Hematopoietic multipotent progenitor cell (in vitro differentiated cells): ENCODE results near the gene IRF4. TPM values are rescaled to one million over a fixed set of nuclear protein-coding genes. Genes with fewer than 3 reads are reported as not detected.
A peak's percentile ranks its signal among the peaks of the same experiment; 100 is the strongest.
"Not testable (repeated sequence)": the region's sequence is repeated elsewhere in the genome, so short reads cannot be mapped to it uniquely, and the experiment has no call there.

Experiments used
- DNase-seq, 3 donors: peaks; one replicate each; pipeline ENCODE4 v3.0.0-alpha.2; 2011 to 2015; ENCODE audit warnings: low read depth in 2 of 3, low spot score in 2 of 3
- total RNA-seq: library from RNA; depleted of rRNA; stranded (reverse); fragments of >200 nt; gene quantifications from one replicate; pipeline ENCODE4 v1.2.3, GENCODE V29; 2012

IRF4 gene
- total RNA-seq, 1 donor: 0.81 TPM

DNA sequence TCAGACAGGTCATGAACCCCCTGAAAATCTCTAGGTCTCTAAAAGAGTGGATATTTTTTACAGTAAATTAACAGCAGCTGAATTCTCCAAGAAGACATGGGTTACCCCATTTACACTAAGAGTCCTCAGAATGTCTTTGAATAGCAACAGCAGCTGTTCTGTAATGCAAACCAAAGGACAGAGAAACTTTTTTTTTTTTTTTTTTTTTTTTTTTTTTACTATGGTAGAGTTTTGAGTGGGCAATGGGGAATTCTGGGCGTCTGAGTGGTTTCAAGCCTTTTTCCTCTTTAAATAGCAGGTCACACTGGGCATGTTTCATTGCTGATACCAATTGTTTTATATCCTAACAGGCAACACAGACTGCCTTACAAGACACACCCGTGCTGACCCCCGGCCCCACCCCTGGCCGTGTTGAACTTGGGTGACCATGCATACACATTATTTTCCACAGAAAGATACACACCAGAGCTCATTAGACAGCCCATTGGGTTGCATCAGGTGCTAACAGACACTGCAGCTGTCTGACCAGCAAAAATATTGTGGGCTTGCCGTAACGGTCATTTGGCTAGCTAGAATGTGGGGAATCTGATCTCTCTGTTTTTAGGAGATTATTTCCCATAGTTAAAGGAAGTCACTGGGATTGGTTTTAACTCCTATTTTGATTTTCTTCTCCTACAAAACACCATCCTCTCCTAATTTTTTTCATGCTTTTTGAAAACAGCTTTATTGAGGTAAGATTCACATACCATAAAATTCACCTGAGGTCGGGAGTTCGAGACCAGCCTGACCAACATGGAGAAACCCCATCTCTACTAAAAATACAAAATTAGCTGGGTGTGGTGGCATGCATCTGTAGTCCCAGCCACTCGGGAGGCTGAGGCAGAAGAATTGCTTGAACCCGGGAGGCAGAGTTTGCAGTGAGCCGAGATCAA, 26.7 kb upstream of the IRF4 start:
- no peak for DNase-seq

DNA sequence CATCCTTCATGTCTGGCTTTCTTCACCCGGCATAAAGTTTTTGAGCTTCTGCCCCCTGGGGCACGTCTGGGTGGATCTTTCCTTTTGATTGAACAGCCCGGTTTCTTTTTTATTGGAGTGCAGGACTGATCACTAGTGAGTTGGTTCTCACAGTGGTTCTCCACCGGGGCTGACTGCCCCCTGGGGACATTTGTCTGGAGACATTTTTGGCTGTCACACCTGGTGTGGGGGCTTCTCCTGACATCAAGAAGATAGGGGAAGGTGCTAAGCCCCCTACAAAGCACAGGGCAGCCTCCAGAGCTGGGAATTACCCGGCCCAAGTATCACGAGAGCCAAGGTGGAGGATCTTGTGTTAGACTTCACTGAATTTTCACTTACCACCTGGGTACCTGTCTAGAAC, 25.7 kb upstream of the IRF4 start:
- DNase-seq: no peak

DNA sequence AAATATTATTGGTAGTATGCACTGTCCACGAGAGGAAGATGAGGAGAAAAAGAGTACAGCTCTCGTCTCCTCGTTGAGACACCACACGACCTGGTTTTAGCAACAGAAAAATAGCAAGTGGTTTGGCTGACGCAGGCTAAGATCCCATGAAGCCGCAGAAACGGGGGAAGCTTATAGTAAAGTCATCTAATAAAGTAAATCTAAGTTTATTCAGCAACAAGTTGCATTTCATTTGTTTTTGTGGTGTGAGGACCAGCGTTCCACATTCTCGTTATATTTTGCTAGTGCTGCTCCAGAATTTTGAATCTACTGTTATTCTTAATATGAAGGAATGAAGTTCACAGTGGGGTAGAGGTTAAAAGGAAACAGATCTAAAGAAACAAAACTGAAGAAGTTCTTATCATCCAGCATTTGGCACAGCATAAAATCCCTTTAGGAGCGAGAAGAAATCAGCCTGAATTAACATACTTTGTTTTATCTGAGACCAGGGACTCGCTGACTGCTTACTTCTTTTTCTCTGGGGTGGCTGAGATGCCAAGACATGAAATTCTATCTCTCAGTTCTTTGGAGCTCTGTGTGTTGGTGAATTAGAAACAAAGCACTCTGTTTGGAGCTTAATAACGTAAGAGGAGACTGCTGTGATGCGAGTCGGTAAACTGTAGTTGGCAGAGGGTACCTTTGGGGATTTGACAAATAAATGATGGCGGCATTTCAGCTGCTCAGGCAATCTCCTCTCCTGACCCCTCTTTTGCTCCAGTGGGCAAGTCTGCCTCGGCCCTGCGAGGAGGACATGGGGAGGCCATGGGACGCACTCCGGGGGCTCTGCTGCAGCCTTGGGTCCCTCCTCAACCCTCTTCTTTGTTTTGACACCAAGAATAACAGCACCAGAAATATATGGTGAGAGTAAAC, 24.9 kb upstream of the IRF4 start:
- DNase-seq: no peak

DNA sequence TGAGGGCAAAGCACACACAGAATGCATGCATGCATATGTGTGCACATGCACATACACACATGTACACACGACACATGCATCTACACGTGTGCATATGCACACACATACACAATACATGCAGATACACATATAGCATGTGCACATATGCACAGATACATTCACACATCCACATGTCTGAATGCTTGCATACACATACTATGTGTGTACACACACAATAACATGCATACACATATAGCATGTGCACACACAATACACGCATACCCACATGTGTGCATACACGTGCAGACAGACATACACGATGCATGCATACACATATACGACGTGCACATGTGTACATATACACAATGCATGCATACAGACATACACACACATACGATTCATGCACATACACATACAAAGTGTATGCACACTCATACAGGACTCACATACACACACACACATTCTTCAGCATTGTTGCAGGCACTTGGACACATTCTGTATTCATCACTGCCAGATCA, 24.2 kb upstream of the IRF4 start:
- no peak for DNase-seq

DNA sequence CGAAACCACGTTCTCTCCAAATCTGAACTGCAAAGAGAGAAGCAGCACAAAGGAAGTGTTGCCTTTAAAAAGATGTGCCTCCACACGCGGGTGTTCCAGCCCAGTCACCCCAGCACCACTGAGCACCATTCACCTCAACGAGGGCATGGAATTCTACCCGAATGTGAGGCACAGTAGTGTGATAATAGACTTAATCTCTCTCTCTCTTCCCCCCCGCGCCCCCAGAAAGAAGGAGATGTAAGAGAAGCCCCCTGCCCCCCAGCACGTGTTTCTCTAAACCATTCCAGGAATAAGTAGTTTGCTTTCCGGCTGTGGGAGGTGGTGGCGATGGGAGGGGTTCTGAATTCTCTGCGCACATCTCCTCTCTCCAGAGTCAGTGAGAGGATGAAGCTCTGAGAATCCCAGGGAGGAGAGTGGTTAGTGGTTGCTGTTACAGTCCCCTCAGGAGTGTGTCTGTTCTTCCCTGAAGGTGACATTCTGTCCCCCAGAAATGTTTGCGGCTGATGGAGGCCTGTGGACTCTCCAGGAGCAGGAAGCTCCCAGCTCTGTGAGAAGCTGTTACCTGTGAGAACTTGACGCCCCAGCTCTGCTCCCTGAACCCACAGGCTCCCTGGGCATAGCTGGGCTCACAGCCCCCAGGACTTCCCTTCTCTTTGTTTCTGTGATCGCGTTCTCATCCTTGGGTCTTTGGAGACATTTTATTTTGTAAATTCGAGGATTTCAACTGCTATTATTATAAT, 23.5 kb upstream of the IRF4 start:
- DNase-seq: no peak

DNA sequence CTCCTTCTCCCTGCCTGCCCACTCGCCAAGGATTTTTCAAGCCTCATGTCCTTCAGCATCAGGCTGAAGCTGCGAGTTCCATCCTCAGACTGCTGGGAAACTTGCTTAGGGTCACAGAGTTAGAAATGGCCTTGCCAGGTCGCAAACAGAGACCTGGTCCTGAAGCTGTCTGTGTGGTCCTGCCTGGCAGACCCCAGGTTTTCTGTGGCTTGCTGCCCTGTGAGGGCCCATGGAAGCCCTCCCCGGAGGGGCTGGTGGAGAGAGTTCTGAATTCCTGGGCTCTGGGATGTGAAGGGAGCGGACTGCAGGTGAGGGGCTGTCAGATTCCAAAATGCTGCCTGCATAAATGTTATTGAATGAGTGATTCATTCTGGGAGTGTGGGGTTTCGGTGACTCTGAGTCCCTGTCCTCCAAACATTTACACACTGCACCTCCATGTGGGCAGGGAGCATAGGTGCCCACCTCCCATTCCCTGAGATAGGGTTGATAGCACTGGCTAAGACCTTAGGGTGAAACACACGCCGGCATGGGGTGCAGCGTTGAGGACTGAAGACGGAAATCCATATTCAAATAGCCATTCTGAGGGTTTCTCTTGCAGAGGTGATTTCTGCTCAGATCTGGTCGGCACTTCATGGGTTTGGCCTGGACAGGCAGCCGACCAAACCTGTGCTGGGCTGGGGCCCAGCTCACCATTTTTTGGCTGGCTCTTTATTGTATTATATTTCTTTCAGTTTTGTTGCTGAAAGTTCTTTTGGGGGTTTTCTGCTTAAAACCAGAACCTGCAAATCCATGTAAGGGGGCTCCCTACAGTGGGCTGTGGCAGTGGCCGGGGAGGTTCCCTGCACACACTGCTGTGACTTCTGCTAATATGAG, 21.8 kb upstream of the IRF4 start:
- DNase-seq: no peak

DNA sequence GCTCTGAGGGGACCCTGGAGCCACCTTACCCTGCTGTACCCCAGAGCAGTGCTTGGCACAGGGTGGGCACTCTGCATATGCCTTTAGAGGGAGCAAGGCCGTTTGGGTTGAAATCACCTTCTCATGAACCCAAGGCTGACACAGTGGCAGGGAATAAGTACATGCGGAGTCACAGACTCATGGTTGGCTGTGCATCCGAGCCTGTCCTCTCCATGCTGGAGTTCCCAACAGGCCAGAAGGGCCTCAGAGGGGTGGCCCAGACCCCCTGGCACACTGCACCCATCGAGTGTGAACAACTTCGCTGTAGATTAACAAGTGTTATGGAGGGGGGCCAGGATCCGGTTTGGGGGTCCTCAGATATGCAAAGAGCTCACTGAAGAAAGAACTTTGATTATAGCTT, 21.0 kb upstream of the IRF4 start:
- no peak for DNase-seq

DNA sequence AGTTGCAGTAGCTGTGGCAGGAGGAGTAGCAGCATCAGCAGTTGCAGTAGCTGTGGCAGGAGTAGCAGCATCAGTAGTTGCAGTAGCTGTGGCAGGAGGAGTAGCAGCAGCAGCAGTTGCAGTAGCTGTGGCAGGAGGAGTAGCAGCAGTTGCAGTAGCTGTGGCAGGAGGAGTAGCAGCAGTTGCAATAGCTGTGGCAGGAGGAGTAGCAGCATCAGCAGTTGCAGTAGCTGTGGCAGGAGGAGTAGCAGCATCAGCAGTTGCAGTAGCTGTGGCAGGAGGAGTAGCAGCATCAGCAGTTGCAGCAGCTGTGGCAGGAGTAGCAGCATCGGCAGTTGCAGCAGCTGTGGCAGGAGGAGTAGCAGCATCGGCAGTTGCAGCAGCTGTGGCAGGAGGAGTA, 19.7 kb upstream of the IRF4 start:
- not testable (repeated sequence) for DNase-seq

DNA sequence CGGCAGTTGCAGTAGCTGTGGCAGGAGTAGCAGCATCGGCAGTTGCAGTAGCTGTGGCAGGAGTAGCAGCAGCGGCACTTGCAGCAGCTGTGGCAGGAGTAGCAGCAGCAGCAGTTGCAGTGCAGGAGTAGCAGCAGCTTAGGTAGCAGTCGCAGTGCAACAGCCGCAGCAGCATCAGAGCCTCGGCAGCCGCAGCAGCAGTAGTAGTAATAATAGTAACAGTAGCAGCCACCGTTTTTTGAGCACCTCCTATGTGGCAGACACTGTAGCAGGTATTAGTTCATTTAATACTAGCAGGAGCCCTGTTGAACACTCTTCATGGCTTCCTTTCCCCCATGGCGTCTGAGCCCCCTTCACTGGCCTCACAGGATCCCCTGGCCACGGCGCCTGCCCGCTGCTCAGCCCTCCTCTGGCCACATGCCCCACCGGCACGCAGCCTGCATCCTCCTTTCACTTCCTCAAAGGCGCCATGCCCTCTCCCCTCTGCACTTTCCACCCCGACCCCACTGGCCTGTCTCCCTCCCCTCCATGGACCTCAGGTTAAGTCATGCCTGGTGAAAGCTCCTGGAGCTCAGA, 19.1 kb upstream of the IRF4 start:
- DNase-seq: no peak

DNA sequence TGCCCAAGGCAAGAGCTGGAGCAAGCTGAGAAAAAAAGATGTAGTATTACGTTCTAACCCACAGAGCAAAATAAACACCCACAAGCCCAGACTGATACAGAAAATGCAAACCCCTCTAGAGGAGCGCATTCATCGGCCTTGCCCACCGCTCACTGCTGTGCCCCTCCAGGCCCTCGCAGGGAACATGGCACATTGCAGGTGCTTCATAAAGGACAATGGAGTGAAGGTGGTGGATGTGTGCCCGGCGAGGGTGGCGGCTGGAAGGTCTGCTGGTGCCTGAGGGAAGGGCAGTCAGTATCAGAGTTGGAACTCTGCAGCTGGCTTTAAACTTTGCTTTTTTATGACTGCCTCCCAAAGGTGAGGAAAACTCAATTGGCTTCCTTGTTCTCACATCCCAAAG, 18.5 kb upstream of the IRF4 start:
- no peak for DNase-seq

DNA sequence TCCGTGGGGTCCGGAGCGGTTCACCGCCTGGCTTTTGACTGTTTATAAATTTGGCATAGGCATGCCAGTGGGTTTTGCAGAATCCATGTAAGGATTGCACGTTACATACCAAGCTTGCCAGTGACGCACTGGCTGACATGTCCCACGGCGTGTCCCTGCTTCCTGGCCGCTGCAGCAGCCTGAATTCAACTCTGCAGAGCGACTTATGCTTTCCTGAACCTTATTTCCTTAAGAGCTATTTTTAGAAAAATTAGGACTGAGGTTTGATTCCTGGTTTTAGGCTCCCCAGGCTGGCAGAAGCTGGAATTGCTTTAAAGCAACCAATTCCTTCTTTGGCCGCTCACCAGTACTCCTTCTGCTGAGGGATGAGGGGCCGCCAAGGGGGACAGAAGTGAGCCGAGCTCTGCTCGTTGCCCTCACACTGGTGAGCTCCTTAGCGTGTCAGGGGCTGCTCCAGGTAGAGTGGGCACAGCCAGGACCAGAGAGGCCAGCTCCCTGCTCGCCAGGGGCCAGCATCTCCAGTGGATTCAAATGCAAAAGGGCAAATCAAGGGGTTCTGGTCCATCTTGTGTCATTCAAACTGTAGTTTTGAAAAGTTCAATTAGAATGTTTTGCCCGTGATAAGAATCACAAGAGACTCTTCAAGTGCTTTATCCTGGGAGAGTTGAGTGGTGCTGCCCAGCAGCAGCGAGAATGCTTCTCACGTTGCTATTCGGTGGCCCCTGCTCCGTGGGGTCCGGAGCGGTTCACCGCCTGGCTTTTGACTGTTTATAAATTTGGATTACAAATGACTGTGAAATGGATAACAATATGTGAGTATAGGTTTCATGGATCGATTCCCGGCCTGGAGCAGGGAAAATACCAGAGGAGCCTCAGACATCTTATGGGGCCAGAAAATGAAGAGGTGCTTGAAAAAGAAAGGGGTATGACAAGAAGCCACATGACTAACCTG, 17.5 kb upstream of the IRF4 start:
- DNase-seq: no peak

DNA sequence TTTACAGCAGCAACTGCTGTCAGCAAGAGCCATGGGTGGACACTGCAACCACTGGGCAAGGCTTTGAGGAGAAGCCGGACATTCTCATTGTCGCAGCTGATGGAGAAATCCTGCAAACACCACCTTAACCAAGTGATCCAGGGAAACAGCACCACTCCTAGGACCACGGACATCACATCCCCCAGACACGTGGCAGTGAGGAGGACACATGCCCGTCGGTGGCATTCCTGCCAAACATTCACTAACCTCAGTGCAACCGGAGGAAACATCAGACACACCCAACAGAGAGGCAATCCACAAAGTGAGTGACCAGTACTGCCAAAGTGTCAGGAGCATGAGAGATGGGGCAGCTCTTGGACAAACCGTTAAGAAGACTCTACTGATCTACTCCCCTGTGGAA, 16.6 kb upstream of the IRF4 start:
- no peak for DNase-seq

DNA sequence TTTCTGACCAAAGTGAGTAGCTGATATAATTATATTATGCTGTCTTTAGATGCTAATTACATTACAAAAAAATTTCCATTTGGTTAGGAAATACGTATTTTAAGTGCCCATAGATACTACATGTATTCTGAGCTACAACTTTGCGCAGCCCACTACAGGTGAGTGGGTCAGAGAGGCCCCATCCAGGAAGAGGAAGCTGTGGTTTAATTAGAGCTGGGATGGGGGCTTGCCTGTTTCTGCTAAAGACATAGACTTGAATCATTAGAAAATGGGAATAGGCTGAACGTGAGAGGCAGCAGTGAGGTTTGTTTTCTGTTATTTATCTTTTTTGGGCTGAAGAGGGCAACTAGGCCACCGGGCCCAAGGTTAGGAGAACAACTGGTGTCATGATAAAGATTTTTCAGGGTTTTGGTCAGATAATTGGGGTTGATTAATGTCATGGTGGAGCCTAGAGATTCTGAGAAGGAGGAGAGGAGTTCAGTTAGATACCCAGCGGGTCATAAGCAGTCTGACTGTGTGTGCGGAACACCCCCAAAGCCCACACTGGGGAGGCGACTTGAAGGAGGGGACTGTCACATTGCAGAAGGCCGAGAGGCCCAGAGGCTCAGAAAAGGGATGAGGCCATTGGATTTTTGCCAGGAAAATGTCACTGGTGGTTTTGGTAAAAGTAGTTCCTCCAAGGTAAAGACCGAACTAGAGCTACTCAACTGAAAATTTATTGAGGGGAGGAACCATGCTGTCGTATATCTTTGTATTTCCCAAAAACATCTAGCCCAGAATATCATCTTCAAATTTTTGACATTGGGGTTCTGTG, 14.5 kb upstream of the IRF4 start:
- DNase-seq: peak in 2 of 3 donors; percentile 14 to 59

DNA sequence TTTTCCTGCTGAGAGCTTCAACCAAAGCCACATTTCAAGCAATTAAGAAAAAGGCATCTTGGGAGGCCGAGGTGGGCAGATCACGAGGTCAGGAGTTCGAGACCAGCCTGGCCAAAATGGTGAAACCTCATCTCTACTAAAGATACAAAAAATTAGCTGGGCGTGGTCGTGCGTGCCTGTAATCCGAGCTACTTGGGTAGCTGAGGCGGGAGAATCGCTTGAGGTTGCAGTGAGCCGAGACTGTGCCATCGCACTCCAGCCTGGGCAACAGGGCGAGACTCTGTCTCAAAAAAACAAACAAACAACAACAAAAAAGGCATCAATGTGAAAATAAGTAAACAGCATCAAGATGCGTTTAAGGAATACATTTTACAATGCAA, 13.9 kb upstream of the IRF4 start:
- DNase-seq: not testable (repeated sequence)

DNA sequence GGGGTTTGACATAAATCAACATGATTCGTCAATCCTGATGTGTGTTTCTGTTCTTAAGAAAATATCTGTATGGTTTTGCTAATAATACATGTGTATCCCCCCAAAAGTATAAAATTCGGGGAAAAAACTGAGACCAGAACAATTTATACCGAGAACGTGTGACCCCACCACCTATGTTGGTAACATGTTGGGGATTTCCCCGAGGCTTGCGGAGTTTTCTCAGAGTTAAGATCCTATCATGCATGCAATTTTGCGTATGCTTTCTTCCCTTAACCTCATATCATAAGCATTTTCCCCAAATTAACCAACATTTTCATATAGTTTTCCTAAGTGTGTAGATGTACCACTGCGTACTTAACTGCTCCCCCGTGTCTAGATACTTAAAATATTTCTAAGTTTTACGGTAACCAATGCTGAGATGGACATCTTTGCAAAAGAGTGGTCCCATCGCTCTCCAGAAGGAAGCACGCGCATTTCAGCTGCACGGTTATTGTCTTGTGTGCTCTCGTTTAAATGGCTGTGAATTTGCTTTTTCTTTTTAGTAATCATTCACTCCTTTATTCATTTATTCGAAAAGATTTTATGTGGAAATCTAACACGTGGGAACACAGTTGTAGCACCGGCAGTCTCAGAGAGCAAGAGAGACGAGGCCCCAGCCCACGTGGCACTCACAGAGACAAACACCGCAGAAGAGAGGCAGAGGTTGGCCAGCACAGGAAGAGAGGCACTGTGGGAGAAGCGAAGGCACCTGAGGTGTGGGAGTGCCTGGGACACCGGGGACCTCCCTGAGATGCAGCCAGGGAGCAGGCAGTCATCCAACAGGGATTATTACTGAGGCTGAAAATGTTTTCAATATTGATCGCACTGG, 13.2 kb upstream of the IRF4 start:
- no peak for DNase-seq

DNA sequence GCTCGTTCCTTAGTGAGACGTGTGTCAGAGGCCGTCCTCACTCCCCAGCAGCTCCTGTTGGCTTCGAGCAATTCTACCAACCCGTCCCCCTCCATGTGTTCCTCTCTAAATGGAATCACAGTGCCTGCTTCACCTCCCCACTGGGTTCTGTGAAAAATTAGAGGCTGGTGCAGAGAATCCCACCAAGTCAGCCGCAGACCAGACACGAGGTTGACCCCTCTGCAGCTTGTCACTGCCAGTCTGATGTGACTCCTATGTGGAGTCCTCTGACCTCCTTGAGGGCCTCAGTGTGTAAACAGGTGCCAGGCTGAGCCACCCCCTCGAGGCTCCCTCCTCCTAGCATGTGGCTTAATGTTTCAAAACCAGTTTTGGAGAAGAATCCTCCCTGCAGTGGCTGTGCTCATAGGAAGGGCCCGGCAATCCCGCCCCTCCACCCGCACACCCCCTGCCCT, 12.6 kb upstream of the IRF4 start:
- no peak for DNase-seq
